B cell (primary cell): Measurements from ENCODE around the gene MBOAT1. TPM values are rescaled to one million over a fixed set of nuclear protein-coding genes. Genes with fewer than 3 reads are reported as not detected.

ENCODE experiments used
- ATAC-seq: fragments of 200-7000 bp; cut with Tn5 transposase; one replicate; pipeline ENCODE4 v1.10.0; 2021; ENCODE audit warnings: low read depth, mild to moderate bottlenecking, moderate number of reproducible peaks, moderate library complexity
- CTCF ChIA-PET: fragments of 350-600 bp; sonication (Branson Sonifier 250); formaldehyde crosslinking; loops from one replicate; lab custom pipeline; 2021; ENCODE audit warnings: antibody characterized with exemption, inconsistent platforms; lab: Charles Lee
- POLR2A ChIA-PET: fragments of 350-600 bp; sonication (Branson Sonifier 250); formaldehyde crosslinking; loops from one replicate; lab custom pipeline; 2021; ENCODE audit warnings: antibody characterized with exemption; lab: Charles Lee
- DNase-seq: peaks from one replicate; pipeline ENCODE4 v3.0.0; 2013
- H2AFZ ChIP-seq: 2 replicates; pipeline ENCODE4 v1.6.1; 2012; ENCODE audit warnings: mild to moderate bottlenecking, low read depth, low read length; ENCODE audit not compliant: insufficient read depth, poor library complexity, severe bottlenecking
- H3K27ac ChIP-seq, 2 donors: 1 replicate in 1 of 2; 2 replicates in 1 of 2; pipeline ENCODE4 v1.5.1; 2012 to 2013; ENCODE audit warnings: low read length in 2 of 2, mild to moderate bottlenecking in 2 of 2, moderate library complexity in 1 of 2
- H3K27me3 ChIP-seq, 4 experiments: fragments of 200-600 bp in 1 of 4; sonication (generic) in 1 of 4; replicated peaks in 1 of 4; 1 replicate in 2 of 4; 2 replicates in 2 of 4; pipeline versions ENCODE4 v1.6.1 to v1.7.0; 2013 to 2016; ENCODE audit warnings: low read length in 3 of 4, mild to moderate bottlenecking in 2 of 4, mixed read lengths in 1 of 4, moderate library complexity in 1 of 4; ENCODE audit not compliant: insufficient read depth in 4 of 4, control insufficient read depth in 3 of 4; ENCODE audit errors: control extremely low read depth in 1 of 4
- H3K36me3 ChIP-seq, 2 experiments: replicated peaks in 1 of 2; 1 replicate in 1 of 2; 2 replicates in 1 of 2; pipeline versions ENCODE4 v1.6.1 to v1.7.1; 2013; ENCODE audit warnings: low read length in 1 of 2; ENCODE audit not compliant: insufficient read depth in 2 of 2, control insufficient read depth in 1 of 2; ENCODE audit errors: control extremely low read depth in 1 of 2, extremely low read depth in 1 of 2
- H3K4me1 ChIP-seq, 2 donors: fragments of 200-600 bp in 1 of 2; sonication (generic) in 1 of 2; 1 replicate in 1 of 2; 2 replicates in 1 of 2; pipeline versions ENCODE4 v1.5.1 to v1.6.1; 2013 to 2017; ENCODE audit warnings: low read length in 2 of 2; ENCODE audit not compliant: control insufficient read depth in 2 of 2, insufficient read depth in 2 of 2
- H3K4me2 ChIP-seq: replicated peaks from 2 replicates; pipeline ENCODE3; 2012; ENCODE audit warnings: mild to moderate bottlenecking, low read depth, low read length; ENCODE audit not compliant: poor library complexity, severe bottlenecking
- H3K4me3 ChIP-seq, 5 experiments: fragments of 200-600 bp in 1 of 5; sonication (generic) in 1 of 5; 1 replicate in 3 of 5; 2 replicates in 2 of 5; pipeline versions ENCODE4 v1.5.1 to v1.7.0; 2011 to 2016; ENCODE audit warnings: low read length in 4 of 5, mild to moderate bottlenecking in 4 of 5, low read depth in 2 of 5, control low read depth in 1 of 5, moderate library complexity in 1 of 5; ENCODE audit not compliant: insufficient read depth in 1 of 5; ENCODE audit errors: control extremely low read depth in 1 of 5, extremely low read depth in 1 of 5
- H3K79me2 ChIP-seq: fragments of 200-600 bp; sonication (generic); one replicate; pipeline ENCODE4 v1.6.0; 2016; ENCODE audit warnings: low read length; ENCODE audit not compliant: control insufficient read depth, insufficient read depth
- H3K9ac ChIP-seq: fragments of 200-600 bp; sonication (generic); 2 replicates; pipeline ENCODE4 v1.6.1; 2017; ENCODE audit warnings: mild to moderate bottlenecking, low read length, moderate library complexity
- H3K9me3 ChIP-seq, 3 donors: one replicate each; pipeline versions ENCODE4 v1.6.1 to v1.7.1; 2013; ENCODE audit warnings: low read length in 2 of 3; ENCODE audit not compliant: control insufficient read depth in 2 of 3, insufficient read depth in 1 of 3; ENCODE audit errors: control extremely low read depth in 1 of 3
- H4K20me1 ChIP-seq: 2 replicates; pipeline ENCODE4 v1.6.0; 2012; ENCODE audit warnings: mild to moderate bottlenecking, low read length; ENCODE audit not compliant: insufficient read depth, control insufficient read depth, poor library complexity, severe bottlenecking
- H3K27ac Mint-ChIP-seq: one replicate; pipeline ENCODE4 v1.8.0; 2021; ENCODE audit warnings: mixed read lengths
- H3K27me3 Mint-ChIP-seq: one replicate; pipeline ENCODE4 v1.8.0; 2021; ENCODE audit warnings: mixed read lengths
- H3K4me1 Mint-ChIP-seq: one replicate; pipeline ENCODE4 v1.8.0; 2021; ENCODE audit warnings: mixed read lengths
- H3K4me3 Mint-ChIP-seq: one replicate; pipeline ENCODE4 v1.8.0; 2021; ENCODE audit warnings: mixed read lengths
- H3K9me3 Mint-ChIP-seq: one replicate; pipeline ENCODE4 v1.8.0; 2022; ENCODE audit warnings: mixed read lengths; ENCODE audit not compliant: insufficient read depth
- EZH2 ChIP-seq: IDR thresholded peaks from 2 replicates; pipeline ENCODE4 v1.6.1; 2012; ENCODE audit warnings: borderline replicate concordance, low read depth, mild to moderate bottlenecking, moderate library complexity, low read length; ENCODE audit not compliant: insufficient read depth, poor library complexity, severe bottlenecking
- WGBS: methylation state at CpG from one replicate; pipeline ENCODE4 v1.1.5; 2013; ENCODE audit warnings: missing lambda C conversion rate; ENCODE audit not compliant: insufficient coverage; 5-methylcytosine and 5-hydroxymethylcytosine counted together
- intact Hi-C: fragments of 100-400 bp; cut with micrococcal nuclease; formaldehyde crosslinking; loops from one replicate; pipeline ENCODE4 v1.10.0; 2022
- polyA plus RNA-seq: library from polyadenylated mRNA; depleted of rRNA; stranded (reverse); fragments of >200 nt; gene quantifications from 2 replicates; pipeline ENCODE4 v1.2.3, GENCODE V29; 2012
- total RNA-seq, 2 donors: library from RNA; stranded (reverse); fragments of 120-200 nt in 1 of 2; gene quantifications; 1 replicate in 1 of 2; 2 replicates in 1 of 2; pipeline versions ENCODE4 v1.2.3 to v1.2.4, GENCODE V29; 2013 to 2022
- TF ChIP-seq, protein P1 (sequence below): fragments of 200-600 bp; IDR thresholded peaks from one replicate; pipeline ENCODE4 v1.8.0; 2022; ENCODE audit warnings: antibody characterized with exemption, mild to moderate bottlenecking

Gene MBOAT1
- total and polyA plus RNA-seq, 2 donors (not counting 1 experiment from before 2014, with no cell fraction given) = 5.4 to 8.1 TPM

DNA sequence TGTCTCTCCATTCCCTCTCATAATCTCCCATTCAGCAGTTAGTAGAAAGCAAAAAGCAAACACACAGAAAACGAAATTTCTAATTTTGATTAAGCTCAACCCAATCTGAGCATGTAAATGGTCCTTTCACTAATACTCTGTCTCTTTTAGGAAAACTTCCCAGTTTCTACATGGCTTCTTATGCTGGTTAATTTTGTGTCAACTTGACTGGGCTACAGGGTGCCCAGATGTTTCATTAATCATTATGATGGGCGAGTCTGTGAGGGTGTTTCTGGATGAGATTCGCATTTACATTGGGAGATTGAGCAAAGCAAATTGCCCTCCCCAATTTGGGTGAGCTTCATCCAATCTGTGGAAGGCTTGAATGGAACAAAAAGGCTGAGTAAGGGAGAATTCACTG is 142.2 kb downstream of the MBOAT1 start:
- WGBS = no CpG with 5 or more reads among the region's 3 CpGs
- ATAC-seq = no peak
- CTCF ChIA-PET = interaction anchor here (0.9 kb wide), 1 partner anchor 35 kb away, joined by 3 read pairs; no protein-coding TSS in a partner anchor
- H2AFZ ChIP-seq = no peak overlapping the region
- H3K27me3 Mint-ChIP-seq = peaks cover 24% of the 10 kb centered on the region
- H3K27ac ChIP-seq = no peak overlapping the region
- H3K9me3 Mint-ChIP-seq = peaks cover 6% of the 10 kb centered on the region
- no peak overlapping the region for H3K9ac ChIP-seq
- H3K4me2 ChIP-seq = no peak overlapping the region
- H3K4me3 Mint-ChIP-seq = no peak overlapping the region
- no peaks in the 10 kb centered on the region for H3K4me1 Mint-ChIP-seq
- POLR2A ChIA-PET = no interaction called here
- H3K9me3 ChIP-seq = peaks cover 0 to 9% (median 0%) of the 10 kb centered on the region in 3 donors
- no peaks in the 10 kb centered on the region for H4K20me1 ChIP-seq
- no peak for DNase-seq
- TF ChIP-seq EZH2 = no peak
- TF ChIP-seq, protein P1, sequence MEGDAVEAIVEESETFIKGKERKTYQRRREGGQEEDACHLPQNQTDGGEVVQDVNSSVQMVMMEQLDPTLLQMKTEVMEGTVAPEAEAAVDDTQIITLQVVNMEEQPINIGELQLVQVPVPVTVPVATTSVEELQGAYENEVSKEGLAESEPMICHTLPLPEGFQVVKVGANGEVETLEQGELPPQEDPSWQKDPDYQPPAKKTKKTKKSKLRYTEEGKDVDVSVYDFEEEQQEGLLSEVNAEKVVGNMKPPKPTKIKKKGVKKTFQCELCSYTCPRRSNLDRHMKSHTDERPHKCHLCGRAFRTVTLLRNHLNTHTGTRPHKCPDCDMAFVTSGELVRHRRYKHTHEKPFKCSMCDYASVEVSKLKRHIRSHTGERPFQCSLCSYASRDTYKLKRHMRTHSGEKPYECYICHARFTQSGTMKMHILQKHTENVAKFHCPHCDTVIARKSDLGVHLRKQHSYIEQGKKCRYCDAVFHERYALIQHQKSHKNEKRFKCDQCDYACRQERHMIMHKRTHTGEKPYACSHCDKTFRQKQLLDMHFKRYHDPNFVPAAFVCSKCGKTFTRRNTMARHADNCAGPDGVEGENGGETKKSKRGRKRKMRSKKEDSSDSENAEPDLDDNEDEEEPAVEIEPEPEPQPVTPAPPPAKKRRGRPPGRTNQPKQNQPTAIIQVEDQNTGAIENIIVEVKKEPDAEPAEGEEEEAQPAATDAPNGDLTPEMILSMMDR = no peak
- no peak overlapping the region for H3K4me3 ChIP-seq
- H3K4me1 ChIP-seq = no peaks in the 10 kb centered on the region
- intact Hi-C loops = no loop called here
- no peaks in the 10 kb centered on the region for H3K27me3 ChIP-seq
- no peak overlapping the region for H3K27ac Mint-ChIP-seq
- H3K79me2 ChIP-seq = no peaks in the 10 kb centered on the region
- H3K36me3 ChIP-seq = no peaks in the 10 kb centered on the region

DNA sequence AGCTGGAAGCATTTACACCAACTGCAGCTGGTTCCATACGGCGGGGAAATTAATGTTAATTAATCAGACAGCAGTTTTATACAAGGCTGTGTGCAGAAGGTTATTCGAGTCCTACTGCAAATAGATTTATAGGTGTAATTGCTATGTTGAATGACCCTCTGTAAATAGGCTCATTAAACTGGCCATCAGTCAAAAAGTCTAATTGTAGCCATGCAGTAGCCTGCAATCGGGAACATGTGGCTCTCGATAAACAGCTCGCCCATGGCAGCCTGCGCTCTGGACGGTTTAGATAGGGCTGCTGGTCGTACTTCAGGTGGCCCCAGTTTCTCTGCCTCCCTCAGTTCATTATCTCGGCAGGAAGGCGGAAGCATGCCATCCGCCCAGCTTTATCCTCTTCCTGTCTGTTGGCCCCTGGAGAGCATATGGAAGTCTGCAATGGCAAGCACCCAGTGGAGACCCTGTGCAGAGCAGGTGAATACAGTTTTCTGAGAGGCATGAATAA is 143.2 kb downstream of the MBOAT1 start:
- peaks cover 6% of the 10 kb centered on the region for H3K9me3 Mint-ChIP-seq
- H3K79me2 ChIP-seq = no peaks in the 10 kb centered on the region
- ChIA-PET POLR2A (no interaction called here), CTCF (no interaction called here)
- intact Hi-C loops = no loop called here
- no peak overlapping the region for H2AFZ ChIP-seq
- no peaks in the 10 kb centered on the region for H3K27me3 ChIP-seq
- no peak overlapping the region for H3K4me2 ChIP-seq
- H3K27ac Mint-ChIP-seq = no peak overlapping the region
- no peak overlapping the region for H3K27ac ChIP-seq
- H3K9ac ChIP-seq = no peak overlapping the region
- no peak overlapping the region for H3K4me3 ChIP-seq
- H3K4me1 Mint-ChIP-seq = no peaks in the 10 kb centered on the region
- 71% methylated on average over 12 of the region's 12 CpGs for WGBS
- TF ChIP-seq EZH2 = no peak
- TF ChIP-seq, protein P1 = no peak
- H4K20me1 ChIP-seq = no peaks in the 10 kb centered on the region
- peaks cover 24% of the 10 kb centered on the region for H3K27me3 Mint-ChIP-seq
- H3K4me1 ChIP-seq = no peaks in the 10 kb centered on the region
- H3K36me3 ChIP-seq = no peaks in the 10 kb centered on the region
- no peak for ATAC-seq
- no peak for DNase-seq
- peaks cover 0 to 8% (median 0%) of the 10 kb centered on the region in 3 donors for H3K9me3 ChIP-seq
- H3K4me3 Mint-ChIP-seq = no peak overlapping the region
